Sigmoid colon (tissue), 4 donors: ENCODE results near the gene SGPL1.

Experiments
- CTCF ChIP-seq, 4 experiments: fragments of 450-650 bp in 3 of 4; fragments of 200-600 bp in 1 of 4; IDR thresholded peaks; one replicate each; pipeline ENCODE4 v1.5.1; 2016 to 2019; ENCODE audit warnings: antibody characterized with exemption in 4 of 4, mild to moderate bottlenecking in 3 of 4, moderate library complexity in 2 of 4
- EP300 ChIP-seq, 4 donors: sonication (generic); formaldehyde crosslinking; IDR thresholded peaks; one replicate each; pipeline ENCODE4 v1.6.1; 2017; ENCODE audit warnings: antibody characterized with exemption in 4 of 4
- POLR2A ChIP-seq, 2 donors: fragments of 450-650 bp; IDR thresholded peaks; one replicate each; pipeline ENCODE4 v1.6.1; 2016; ENCODE audit warnings: antibody characterized with exemption in 2 of 2, mild to moderate bottlenecking in 2 of 2, moderate library complexity in 2 of 2
- POLR2AphosphoS5 ChIP-seq, 4 donors: sonication (generic); formaldehyde crosslinking; IDR thresholded peaks; one replicate each; pipeline ENCODE4 v1.6.1; 2017; ENCODE audit warnings: antibody characterized with exemption in 4 of 4

DNA sequence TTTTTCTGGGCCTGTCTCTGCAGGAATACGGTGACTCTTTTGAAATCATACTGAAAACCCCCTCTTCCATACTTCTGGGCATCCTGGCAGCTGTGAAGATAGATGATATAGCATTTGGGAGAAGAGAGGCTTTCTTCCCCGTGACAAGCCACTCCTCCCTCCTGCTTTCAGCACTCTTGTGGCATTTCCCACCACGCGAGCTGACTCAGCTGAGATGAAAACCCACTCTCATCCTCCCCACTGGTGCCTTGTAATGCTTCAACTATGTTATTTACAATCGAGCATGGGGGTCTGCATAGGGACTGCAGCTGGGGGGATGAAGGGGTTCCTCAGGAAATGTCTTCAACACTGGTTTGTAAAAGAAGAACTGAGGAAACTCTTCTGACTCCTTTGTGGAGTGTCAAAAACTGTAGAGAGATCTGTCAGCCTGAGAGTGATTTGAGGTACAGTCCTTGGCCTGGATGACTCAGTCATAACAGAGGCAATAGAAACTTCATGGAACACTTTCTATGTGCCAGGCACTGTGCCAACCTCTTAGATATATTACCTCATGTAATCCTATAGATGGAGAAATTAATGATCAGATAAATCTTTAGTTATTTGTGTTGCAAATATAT, 28.8 kb upstream of the SGPL1 start:
- TF ChIP-seq CTCF (IDR thresholded peaks at IDR 0.05) (no peak), POLR2A (IDR thresholded peaks at IDR 0.05) (no peak), POLR2AphosphoS5 (IDR thresholded peaks at IDR 0.05) (no peak), EP300 (IDR thresholded peaks at IDR 0.05) (no peak)
